Astrocyte (in vitro differentiated cells and primary cell): Measurements from ENCODE around the gene FGF1.

Experiments
- EZH2 ChIP-seq: IDR thresholded peaks from 2 replicates; pipeline ENCODE4 v1.6.1; 2012; ENCODE audit warnings: mild to moderate bottlenecking, low read length, inconsistent platforms; ENCODE audit not compliant: insufficient read depth
- TF ChIP-seq, protein P1 (sequence below): IDR thresholded peaks from 2 replicates; pipeline ENCODE4 v1.5.1; 2011; ENCODE audit warnings: low read depth, mild to moderate bottlenecking, inconsistent platforms, low read length, moderate library complexity; ENCODE audit not compliant: insufficient read depth

DNA sequence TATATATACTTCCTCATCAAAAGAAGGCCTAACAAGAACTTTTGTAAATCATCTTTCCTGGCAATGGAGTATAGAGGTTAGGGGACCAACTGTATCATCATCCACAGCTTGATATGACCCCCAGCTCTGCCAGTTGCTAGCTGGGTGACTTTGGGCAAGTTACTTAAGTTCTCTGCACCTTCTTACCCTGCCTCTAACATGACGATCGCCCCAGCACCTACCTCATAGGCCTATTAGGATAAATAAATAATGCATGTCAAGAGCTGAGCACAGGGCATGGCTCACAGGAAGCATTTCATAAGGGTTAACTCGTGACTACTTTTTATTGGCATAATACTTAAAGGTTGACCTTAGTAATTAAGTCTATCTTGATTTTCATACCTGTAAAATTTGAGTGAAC lies 29.4 kb upstream of the FGF1 start:
- TF ChIP-seq, protein P1, sequence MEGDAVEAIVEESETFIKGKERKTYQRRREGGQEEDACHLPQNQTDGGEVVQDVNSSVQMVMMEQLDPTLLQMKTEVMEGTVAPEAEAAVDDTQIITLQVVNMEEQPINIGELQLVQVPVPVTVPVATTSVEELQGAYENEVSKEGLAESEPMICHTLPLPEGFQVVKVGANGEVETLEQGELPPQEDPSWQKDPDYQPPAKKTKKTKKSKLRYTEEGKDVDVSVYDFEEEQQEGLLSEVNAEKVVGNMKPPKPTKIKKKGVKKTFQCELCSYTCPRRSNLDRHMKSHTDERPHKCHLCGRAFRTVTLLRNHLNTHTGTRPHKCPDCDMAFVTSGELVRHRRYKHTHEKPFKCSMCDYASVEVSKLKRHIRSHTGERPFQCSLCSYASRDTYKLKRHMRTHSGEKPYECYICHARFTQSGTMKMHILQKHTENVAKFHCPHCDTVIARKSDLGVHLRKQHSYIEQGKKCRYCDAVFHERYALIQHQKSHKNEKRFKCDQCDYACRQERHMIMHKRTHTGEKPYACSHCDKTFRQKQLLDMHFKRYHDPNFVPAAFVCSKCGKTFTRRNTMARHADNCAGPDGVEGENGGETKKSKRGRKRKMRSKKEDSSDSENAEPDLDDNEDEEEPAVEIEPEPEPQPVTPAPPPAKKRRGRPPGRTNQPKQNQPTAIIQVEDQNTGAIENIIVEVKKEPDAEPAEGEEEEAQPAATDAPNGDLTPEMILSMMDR: no peak
- no peak for TF ChIP-seq EZH2
